Measurements from ENCODE around the gene ARHGAP42. TPM values are rescaled to one million over a fixed set of nuclear protein-coding genes. Genes with fewer than 3 reads are reported as not detected.

ARHGAP42 gene
- total RNA-seq, 1 donor from 2014 or later = 21.6 TPM

GRCh38 chr11:100978939-100979338, 291.9 kb downstream of the ARHGAP42 start:
- Mint-ChIP-seq H3K4me1 (peaks cover 9% of the 10 kb centered on the region), H3K27ac (ENCODE audit: unreplicated experiment) (no peak overlapping the region), H3K4me3 (no peak overlapping the region), H3K27me3 (ENCODE audit: low read depth) (no peaks in the 10 kb centered on the region), H3K36me3 (ENCODE audit: low read depth) (peaks cover 5% of the 10 kb centered on the region), H3K9me3 (no peaks in the 10 kb centered on the region)
- TF ChIP-seq CTCF (conservative IDR thresholded peaks at IDR 0.05) = no peak
- DNase-seq (ENCODE audit: low read depth, low spot score) = no peak

- Mint-ChIP-seq H3K27me3 (ENCODE audit: low read depth) (no peaks in the 10 kb centered on the region), H3K36me3 (ENCODE audit: low read depth) (peaks cover 3% of the 10 kb centered on the region), H3K4me1 (peaks cover 9% of the 10 kb centered on the region), H3K4me3 (no peak overlapping the region), H3K27ac (ENCODE audit: unreplicated experiment) (no peak overlapping the region), H3K9me3 (no peaks in the 10 kb centered on the region)
- DNase-seq (ENCODE audit: low read depth, low spot score) = no peak
- peak; percentile 61 for TF ChIP-seq CTCF (conservative IDR thresholded peaks at IDR 0.05)
These were observed 293.1 kb downstream of the ARHGAP42 start for GRCh38 chr11:100980156-100980555.

- H3K9me3 Mint-ChIP-seq = no peaks in the 10 kb centered on the region
- no peak overlapping the region for H3K27ac Mint-ChIP-seq (ENCODE audit: unreplicated experiment)
- no peak overlapping the region for H3K4me3 Mint-ChIP-seq
- H3K4me1 Mint-ChIP-seq = peaks cover 9% of the 10 kb centered on the region
- peaks cover 6% of the 10 kb centered on the region for H3K36me3 Mint-ChIP-seq (ENCODE audit: low read depth)
- no peaks in the 10 kb centered on the region for H3K27me3 Mint-ChIP-seq (ENCODE audit: low read depth)
- no peak for TF ChIP-seq CTCF (conservative IDR thresholded peaks at IDR 0.05)
- no peak for DNase-seq (ENCODE audit: low read depth, low spot score)
These were observed 294.2 kb downstream of the ARHGAP42 start for GRCh38 chr11:100981196-100981824.

- H3K27me3 Mint-ChIP-seq (ENCODE audit: low read depth) = no peaks in the 10 kb centered on the region
- DNase-seq (ENCODE audit: low read depth, low spot score) = no peak
- H3K4me3 Mint-ChIP-seq = no peak overlapping the region
- no peaks in the 10 kb centered on the region for H3K4me1 Mint-ChIP-seq
- TF ChIP-seq CTCF (conservative IDR thresholded peaks at IDR 0.05) = no peak
- H3K27ac Mint-ChIP-seq (ENCODE audit: unreplicated experiment) = no peak overlapping the region
- H3K9me3 Mint-ChIP-seq = no peaks in the 10 kb centered on the region
- H3K36me3 Mint-ChIP-seq (ENCODE audit: low read depth) = peaks cover 4% of the 10 kb centered on the region
These were observed 297.6 kb downstream of the ARHGAP42 start for GRCh38 chr11:100984668-100985067.

GRCh38 chr11:100990931-100991330, 303.8 kb downstream of the ARHGAP42 start:
- Mint-ChIP-seq H3K27me3 (ENCODE audit: low read depth) (no peaks in the 10 kb centered on the region), H3K9me3 (no peaks in the 10 kb centered on the region), H3K36me3 (ENCODE audit: low read depth) (peaks cover 4% of the 10 kb centered on the region), H3K4me1 (no peaks in the 10 kb centered on the region), H3K27ac (ENCODE audit: unreplicated experiment) (no peak overlapping the region), H3K4me3 (no peak overlapping the region)
- no peak for DNase-seq (ENCODE audit: low read depth, low spot score)
- no peak for TF ChIP-seq CTCF (conservative IDR thresholded peaks at IDR 0.05)
